Right lung (tissue), 5 donors: ENCODE data around the gene DDX39A. TPM values are rescaled to one million over a fixed set of nuclear protein-coding genes. Genes with fewer than 3 reads are reported as not detected.

Source experiments
- DNase-seq, 2 donors: peaks; one replicate each; pipeline ENCODE4 v3.0.0-alpha.2; 2013
- polyA plus RNA-seq, 5 donors: library from polyadenylated mRNA; unstranded; fragments of 120-200 nt; gene quantifications; one replicate each; pipeline versions ENCODE4 v1.2.1 to v1.2.3, GENCODE V29; 2013; ENCODE audit warnings: inconsistent platforms in 1 of 5, low replicate concordance in 1 of 5; ENCODE audit not compliant: insufficient read length in 5 of 5, insufficient read depth in 1 of 5

DDX39A gene
- polyA plus RNA-seq, 5 donors = 39.2 to 62.2 (median 52.1) TPM

DNA sequence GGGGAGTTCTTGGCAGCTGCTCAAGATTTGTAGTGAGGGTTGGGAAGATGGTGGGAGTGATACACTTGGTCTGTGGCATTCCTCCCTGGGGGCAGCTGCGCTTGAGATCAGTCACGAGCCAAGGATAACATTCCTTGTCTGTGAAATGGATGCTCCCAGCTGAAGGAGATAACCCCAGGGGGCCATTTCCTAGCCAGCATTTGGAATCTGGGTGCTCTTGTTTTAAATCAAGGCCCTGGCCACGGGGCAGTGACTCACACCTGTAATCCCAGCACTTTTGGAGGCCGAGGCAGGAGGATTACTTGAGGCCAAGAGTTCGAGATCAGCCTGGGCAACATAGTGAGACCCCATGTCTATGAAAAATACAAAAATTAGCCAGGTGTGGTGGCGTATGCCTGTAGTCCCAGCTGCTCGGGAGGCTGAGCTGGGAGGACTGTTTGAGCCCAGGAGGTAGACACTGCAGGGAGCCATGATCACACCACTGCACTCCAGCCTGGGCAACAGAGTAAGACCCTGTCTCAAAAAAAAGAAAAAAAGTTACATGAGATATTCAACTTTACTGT is 18.5 kb upstream of the DDX39A start:
- no peak for DNase-seq

DNA sequence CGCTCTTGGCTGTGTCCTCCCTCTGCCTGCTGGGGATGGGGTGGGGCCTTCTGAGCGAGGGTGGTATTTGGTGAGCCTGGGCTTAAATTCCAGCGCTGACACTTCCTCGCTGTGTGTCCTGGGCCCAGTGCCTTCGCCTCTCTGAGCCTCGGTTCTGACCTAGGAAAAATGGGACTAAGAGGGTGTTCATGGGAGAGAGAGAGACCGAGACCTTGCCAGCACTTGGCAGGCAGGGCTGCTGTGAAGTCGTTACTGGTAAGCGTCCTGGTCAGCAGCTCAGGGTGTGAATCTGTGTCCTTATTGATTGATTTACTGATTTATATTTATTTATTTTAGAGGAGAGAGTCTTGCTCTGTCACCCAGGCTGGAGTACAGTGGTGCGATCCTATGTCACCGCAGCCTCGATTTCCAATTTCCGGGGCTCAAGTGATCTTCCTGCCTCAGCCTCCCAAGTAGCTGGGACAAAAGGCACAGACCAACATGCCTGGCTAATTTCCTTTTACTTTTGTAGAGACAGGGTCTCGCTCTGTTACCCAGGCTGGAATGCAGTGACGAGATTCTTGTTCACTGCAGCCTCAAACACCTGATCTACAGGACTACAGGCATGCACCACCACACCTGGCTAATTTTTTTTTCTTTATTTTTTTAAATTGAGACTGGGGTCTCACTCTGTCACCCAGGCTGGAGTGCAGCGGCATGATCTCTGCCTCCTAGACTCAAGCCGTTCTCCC is 16.3 kb upstream of the DDX39A start:
- no peak for DNase-seq

DNA sequence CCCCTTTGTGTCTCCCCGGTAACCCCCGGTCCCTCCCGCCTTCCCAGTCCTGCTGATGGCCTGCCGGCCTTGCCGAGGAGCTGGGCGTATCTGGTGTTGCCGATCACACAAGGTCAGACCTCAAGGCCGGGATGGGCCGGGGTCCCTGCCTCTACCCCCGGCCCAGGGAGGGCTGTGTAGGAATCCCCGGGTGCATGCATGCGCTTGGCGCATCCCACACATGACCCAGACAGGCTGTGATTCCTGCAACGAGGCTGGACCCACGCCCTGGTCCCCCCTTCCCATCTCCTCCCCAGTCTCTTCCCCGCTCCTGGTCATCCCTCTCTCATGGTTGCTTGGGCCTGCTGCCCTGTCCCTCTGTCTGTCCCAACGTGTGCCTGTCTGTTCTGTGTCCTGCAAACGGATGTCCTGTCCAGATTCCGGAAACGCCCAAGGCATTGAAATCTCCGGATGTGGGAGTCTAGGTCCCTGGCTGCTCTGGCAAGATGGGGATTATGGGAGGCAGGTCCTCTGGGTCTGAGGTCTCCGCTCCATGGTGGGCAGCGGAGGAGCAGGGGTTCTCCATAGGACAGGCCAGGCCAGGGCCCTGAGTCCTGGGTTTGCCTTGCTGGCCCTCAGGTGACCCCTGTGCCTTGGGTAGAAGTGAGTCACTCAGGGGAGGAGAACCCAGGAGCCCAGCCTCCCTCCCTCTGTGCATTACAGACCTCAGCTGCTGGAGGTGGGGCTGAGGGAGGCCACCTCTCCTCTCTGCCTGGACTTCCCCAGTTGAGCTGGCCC is 15.6 kb upstream of the DDX39A start:
- DNase-seq = no peak

DNA sequence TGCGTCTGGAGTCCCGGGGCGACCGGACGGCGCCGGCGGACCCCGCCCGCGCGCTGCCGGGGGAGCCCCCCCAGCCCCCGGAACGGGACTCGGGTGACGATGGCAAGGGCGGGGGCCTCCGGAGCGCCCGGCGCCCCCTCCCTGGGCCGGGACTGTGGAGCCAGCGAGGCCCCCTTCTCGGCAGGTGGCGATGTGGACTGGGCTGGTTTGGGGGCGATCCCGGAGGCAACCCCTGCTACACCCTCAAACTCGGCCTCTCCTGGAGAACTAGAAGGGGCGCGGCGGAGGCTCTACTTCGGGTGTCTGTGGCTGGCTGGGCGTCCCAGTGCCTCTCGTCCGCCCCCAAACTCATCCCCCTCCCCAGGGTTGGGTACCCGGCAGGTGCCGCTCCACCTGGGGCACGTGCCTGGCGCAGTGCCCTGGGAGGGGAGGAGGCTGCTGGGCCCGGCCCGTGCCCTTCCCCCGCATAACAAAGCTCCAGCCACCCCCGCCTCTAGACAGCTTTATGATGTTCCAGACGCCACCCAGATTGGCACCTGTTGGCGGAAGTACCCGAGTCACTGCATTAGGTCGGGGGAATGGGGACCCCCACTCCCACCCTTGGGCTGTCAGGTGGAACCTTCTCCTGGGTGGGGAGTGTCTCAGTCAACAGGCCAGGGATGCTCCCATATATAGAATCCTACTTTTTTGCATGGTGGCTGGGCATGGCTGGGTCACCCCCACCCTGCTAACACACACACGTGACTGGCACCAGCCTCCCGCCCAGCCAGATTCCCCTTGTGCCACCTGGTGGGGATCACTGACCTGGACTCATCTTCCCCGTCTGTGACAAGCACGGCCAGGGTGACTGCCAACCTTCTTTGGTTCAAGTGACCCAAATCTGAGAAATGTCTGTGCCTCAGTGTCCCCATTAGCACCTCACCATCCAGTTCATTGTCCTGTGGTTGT is 14.7 kb upstream of the DDX39A start:
- DNase-seq = no peak

DNA sequence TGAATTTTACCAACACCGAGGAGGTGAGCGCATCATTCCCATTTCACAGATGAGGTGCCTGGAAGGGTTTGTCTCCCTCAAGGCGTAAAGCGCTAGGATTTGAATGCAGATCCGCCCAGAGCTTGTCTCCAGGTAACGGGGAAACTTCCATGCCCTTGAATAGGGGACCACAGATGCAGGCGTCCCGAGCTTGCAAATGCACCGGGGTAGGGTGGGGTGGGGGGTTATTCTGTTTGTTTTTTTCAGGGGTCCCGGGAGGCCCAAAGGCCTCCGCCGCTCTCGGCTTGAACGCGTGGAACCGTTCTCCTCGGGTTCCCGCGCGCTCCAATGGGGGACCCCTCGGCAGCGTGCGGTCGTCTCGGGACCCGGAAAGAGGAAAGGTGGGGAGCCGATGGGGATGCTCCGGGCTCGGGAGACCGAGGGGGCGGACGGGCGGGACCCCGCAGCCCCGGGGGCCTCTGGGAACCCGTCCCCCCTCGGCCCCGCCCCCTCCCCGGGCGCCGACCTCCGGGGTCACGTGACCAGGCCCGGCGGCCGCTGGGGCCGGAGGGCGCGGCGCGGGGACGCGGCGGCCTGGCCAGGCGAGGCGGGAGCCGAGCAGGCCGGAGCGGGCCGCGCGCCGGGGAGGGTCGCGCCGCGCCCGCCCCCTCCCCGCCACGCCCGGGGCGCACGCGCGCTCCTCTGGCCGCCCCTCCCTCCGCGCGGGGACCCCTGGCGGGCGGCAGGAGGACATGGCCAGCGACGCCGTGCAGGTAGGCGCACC is 13.8 kb upstream of the DDX39A start, which contains the start of gene PKN1:
Gene PKN1, plus strand, starts transcription at position 516 of the 763 bp plus-strand sequence. Its CDS starts 216 bp downstream, at position 732.
- peak; percentile 53 to 66 for DNase-seq

DNA sequence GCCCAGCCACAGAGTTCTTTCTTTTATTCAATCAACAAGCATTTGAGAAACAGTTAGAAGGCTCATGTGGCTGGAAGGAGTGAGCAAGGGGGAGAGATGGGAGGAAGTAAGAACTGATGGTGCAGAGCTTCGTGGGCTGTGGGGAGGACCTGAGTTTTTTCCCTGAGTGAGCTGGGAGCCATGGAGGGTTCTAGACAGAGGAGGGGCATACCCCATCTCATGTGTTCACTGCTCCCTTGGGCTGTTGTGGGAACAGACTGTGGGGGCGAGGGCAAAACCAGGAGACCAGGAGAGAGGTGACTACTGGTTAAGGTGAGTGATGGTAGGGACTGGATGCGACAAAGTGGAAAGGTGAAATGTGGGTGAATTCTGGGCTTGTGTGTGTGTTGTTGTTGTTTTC is 11.6 kb upstream of the DDX39A start:
- DNase-seq = no peak

DNA sequence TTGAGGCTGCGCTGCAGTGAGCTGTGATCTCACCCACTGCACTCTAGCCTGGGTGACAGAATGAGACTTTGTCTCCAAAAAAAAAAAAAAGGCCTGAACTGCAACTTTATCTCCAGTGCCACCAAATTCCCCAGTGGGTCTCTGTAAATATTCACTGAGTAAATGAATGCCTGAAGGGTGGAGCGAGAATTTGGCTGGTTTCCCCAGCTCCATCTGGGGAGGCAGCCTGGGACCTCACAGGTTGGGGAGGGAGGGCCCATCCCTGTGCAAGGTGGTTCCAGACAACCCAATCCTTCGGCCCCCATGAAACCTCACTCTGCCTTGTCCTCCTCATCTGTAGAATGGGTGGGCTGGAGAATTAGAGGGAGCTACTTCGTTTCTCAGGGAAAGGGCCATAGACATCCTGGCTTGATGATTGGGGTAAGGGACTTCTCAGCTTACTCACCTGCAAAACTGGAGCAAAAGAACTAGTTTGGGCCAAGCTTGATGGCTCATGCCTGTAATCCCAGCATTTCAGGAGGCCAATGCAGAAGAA is 9.8 kb upstream of the DDX39A start:
- DNase-seq = no peak

DNA sequence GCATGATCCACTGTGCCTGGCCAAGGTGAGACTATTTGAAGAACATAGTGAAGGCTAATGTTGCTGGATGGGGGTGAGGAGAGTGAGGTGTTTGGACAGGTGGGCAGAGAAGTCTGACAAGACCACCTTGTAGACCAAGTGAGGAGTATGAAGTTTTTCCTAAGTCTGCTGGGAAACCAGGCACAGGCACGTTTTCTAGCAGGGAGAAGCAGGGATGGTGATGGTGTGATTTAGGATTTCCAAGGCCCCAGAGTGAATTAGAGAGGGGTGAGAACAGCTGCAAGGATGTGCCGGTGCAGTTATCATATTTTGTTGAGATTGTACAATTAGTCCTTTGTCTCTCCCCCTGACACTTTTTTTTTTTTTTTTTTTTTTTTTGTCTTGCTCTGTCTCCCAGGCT is 8.3 kb upstream of the DDX39A start:
- DNase-seq = no peak

DNA sequence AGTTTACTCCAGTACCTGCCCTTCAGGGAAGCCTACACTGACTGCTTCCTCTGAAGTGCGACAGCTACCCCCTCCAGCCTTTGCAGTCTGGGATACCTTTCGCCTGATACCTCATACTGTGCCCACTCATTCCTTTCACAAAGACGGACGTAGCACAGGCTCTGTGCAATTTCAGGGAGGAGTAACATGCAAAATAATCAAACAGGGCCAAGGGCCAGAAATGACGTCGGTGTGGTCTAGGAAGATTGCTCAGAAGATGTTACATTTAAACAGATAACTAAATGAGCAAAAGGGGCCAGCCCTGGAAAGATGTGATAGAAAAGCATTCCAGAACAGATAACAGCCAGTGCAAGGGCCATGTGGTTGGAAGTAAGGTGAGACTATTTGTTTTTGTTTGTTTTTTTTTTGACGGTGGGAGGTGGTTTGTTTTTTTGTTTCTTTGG is 6.6 kb upstream of the DDX39A start:
- no peak for DNase-seq

DNA sequence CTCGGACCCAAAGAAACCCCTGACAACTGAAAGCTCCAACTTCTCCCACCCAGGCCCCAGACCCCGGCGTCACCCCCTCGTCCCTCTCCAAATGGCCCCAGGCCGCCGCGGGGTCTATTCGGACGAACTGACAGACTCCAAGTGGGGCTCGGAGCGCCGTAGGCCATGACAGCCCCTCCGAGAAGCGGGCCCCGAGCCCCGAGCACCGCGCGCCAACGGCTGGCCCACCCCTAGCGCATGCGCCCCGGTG is 360 bp downstream of the DDX39A start:
- DNase-seq = no peak

DNA sequence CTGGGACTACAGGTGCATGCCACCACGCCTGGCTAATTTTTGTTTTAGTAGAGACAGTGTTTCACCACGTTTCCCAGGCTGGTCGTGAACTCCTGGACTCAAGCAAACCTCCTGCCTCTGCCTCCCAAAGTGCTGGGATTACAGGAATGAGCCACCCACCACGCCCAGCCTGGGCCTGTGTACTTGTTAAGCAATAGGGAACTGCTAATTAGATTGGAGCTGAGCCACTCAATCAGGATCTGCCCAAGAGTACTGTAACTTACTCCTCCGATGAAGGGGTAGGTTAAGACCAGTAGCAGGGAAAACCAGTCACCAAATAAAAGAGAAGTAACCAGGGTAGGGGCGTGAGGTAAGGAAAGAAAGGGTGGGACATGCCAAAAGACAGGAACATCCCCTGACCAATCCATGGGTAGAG is 2.3 kb downstream of the DDX39A start:
- no peak for DNase-seq

DNA sequence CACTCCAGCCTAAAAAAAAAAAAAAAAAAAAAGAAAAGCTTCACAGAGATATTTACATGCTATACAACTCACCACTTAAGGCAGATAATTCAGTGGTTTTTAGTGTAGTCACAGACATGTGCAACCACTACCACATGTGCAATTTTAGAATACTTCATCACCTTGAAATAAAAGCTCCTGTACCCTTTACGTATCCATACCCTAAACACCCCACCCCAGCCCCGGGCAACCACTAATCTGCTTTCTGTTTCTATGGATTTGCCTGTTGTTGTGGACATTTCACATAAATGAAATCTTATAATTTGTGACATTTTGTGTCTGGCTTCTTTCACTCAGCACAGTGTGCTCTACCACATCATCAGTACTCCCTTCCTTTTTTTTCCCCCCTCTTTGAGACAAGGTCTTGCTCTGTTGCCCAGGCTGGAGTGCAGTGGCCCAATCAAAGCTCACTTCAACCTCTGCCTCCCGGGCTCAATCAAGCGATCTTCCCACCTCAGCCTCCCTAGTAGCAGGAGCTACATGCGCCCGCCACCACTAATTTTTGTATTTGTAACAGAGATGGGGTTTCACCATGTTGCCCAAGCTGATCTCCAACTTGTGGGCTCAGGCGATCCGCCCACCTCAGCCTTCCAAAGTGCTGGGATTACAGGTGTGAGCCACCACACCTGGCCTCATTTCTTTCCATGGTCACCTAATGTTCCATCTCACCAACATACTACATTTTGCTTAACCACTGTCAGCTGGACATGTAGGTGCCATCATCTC is 4.0 kb downstream of the DDX39A start:
- no peak for DNase-seq

DNA sequence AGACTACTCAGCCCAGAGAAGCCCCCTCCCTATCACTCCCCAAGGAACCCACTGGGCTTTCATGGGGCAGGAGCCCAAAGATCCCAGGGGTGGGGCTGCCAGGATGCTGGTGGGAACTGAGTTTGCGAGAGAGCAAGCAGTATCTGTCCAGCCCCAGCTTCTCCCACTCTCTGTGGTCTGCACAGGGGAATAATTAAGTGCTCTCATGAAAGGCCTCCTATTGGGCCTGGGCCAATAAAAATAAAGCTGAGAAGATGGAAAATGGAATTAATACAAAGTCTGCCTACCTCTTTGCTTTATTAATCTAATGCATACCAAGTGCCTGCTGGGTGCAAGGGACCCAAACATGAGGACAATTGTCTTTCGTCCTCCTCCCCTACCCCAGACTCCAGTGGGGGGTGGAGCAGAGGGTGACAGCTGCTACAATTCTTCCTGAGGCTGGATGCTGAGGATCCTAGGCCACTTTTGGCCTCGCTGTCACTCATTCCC is 5.4 kb downstream of the DDX39A start:
- no peak for DNase-seq

DNA sequence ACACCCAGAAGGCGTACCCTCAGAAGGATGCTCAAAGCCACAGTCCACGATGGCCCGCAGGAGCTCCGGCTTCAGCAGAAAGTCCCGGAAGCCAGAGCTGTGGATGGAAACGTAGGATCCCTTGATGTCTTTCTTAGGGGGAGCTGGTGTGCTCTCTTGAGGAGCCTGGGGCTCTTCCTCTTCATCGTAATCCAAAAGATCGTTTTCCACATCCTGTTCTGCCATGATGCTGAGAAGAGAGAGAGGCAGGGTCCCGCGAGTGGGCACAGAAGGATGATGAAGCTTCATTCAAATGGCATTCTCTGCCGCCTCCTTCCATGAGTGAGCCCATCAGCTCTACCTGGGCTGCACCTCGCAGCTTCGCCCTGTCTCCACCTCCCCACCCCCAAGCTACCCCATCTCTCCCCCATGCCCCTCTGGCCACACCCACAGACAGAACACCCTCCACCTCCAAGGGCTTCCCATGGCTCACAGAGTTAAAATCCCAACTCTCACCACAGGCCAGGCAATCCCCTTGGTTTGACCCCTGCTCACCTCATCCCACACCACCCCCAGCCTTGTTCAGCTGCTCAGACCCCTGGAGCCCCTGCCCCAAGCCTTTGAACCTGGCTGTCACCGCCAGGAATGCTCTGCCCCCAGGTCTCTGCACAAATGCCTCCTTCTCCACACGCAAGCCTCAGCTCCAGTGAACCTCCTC is 6.0 kb downstream of the DDX39A start:
- DNase-seq = no peak

DNA sequence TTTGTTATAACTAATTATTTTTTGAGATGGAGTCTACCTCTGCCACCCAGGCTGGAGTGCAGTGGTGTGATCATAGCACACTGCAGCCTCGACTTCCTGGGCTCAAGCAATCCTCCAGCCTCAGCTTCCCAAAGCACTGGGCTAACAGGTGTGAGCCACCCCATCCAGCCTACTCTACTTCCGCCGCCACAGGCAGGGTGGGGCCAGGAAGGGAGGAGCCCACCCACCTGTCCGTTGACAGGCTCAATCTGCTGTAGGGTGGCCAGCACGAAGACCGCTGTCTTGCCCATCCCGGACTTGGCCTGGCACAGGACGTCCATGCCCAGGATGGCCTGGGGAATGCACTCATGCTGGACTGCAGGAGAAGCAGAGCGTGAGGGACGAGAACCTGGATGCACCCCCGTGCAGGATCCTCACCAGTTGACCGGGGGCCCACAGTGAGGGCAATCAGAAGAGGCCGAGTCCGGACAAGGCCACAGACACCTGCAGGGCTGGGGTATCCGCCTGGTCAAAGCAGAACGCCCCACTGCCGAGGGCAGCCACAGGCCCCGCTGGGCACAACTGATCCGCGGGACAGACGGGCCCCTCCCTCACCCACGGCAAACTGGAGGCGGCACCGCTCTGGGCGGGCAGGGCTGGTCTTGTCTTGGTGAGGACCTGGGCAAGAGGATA is 6.7 kb downstream of the DDX39A start:
- no peak for DNase-seq

DNA sequence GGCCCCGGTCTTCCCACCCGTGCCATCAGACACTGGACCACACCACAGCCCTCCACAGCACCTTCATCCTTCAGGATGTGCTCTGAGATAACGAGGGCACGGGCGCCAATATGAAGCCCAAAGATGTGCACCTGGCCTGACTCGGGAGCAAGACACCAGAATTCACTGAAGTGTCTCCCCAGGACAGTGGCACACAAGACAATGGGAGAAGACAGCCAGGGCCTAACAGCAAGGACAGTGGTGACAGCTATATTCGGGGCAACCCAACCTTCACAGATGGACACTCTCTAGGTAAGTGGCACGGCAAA is 7.2 kb downstream of the DDX39A start:
- no peak for DNase-seq

DNA sequence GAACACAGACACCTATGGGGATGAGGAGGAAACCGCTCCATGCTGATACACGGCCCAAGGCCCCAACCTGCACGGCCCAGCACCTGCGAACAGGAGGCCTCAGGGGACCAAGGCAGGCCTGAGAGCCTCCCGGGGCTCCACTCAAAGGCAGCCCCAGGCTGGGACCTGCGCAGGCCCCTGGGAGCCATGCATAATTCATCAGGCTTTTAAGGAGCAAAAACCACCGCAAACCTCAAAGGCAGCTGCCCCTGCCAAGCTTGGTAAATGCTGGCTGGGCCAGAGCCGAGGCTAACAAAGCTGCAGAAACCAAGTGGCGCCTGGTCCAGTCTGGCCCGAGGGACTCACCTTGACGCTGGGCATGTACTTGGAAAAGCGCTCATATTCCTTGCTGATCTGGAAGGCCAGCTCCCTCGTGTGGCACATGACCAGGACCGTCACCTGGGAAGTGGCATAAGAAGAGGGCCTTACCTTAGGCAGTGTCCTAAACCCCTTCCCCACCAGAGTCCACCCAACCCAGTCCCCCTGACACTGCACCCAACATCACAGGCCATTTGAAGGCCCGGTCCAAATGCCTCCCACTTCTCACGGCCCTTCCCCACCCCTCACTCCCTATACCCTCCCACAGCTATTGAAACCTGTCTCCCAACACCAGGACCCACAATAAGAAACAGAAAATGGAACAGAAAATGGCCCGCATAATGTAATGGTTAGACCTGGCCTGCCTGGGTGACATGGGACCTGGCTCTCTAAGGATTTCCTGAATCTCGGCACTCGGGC is 7.8 kb downstream of the DDX39A start:
- no peak for DNase-seq
